ENCODE data around the gene TMEM175. TPM values are rescaled to one million over a fixed set of nuclear protein-coding genes. Genes with fewer than 3 reads are reported as not detected.

The TMEM175 gene
- total RNA-seq, 1 experiment from 2014 or later = 15.0 TPM

DNA sequence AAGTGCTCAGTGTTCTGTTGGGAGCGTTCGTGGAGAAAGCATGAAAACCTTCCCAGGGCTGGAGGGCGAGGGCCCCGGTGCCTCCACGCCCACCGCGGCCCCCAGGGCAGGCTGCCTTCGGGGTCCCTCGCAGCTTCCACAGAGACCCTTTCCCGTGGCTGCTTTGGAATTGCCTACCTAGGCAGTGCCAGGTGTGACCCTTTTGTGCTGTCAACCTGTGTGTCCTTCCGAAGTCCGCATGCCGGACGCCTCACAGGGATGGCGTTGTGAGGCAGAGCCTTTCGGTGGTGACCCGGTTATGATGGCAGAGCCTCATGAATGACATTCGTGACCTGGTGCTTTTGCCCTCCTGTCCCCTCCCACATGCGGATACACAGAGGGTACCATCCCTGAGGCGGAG is 17.4 kb downstream of the TMEM175 start:
- no peak for DNase-seq
- Histone ChIP-seq H3K36me3 (no peaks in the 10 kb centered on the region), H3K9me3 (no peaks in the 10 kb centered on the region), H3K27me3 (no peaks in the 10 kb centered on the region), H3K4me3 (no peak overlapping the region)

- DNase-seq = no peak
- H3K4me3 ChIP-seq = no peak overlapping the region
- no peaks in the 10 kb centered on the region for H3K36me3 ChIP-seq
- H3K9me3 ChIP-seq = no peaks in the 10 kb centered on the region
- H3K27me3 ChIP-seq = no peaks in the 10 kb centered on the region
Observed at GRCh38 chr4:950136-951020, 18.1 kb downstream of the TMEM175 start.

GRCh38 chr4:951186-951585 is 18.9 kb downstream of the TMEM175 start:
- no peaks in the 10 kb centered on the region for H3K36me3 ChIP-seq
- DNase-seq = no peak

GRCh38 chr4:951594-952468 is 19.6 kb downstream of the TMEM175 start:
- Histone ChIP-seq H3K27me3 (no peaks in the 10 kb centered on the region), H3K9me3 (no peaks in the 10 kb centered on the region), H3K36me3 (no peaks in the 10 kb centered on the region), H3K4me3 (no peak overlapping the region)
- DNase-seq = no peak

More at GRCh38 chr4:951186-951585, 18.9 kb downstream of the TMEM175 start:
- Histone ChIP-seq H3K4me3 (no peak overlapping the region), H3K9me3 (no peaks in the 10 kb centered on the region), H3K27me3 (no peaks in the 10 kb centered on the region)

- no peaks in the 10 kb centered on the region for H3K36me3 ChIP-seq
- no peaks in the 10 kb centered on the region for H3K27me3 ChIP-seq
- H3K9me3 ChIP-seq = no peaks in the 10 kb centered on the region
- DNase-seq = no peak
- no peak overlapping the region for H3K4me3 ChIP-seq
Observed at GRCh38 chr4:952881-953573, 20.8 kb downstream of the TMEM175 start.

- Histone ChIP-seq H3K9me3 (no peaks in the 10 kb centered on the region), H3K27me3 (no peaks in the 10 kb centered on the region), H3K36me3 (no peaks in the 10 kb centered on the region), H3K4me3 (no peak overlapping the region)
- no peak for DNase-seq
Observed at GRCh38 chr4:953574-953915, 21.3 kb downstream of the TMEM175 start.

- no peak overlapping the region for H3K4me3 ChIP-seq
Observed at GRCh38 chr4:954211-955020, 22.2 kb downstream of the TMEM175 start.

GRCh38 chr4:955161-955921 is 23.1 kb downstream of the TMEM175 start:
- H3K4me3 ChIP-seq = no peak overlapping the region
- DNase-seq = no peak
- no peaks in the 10 kb centered on the region for H3K36me3 ChIP-seq
- no peaks in the 10 kb centered on the region for H3K27me3 ChIP-seq
- no peaks in the 10 kb centered on the region for H3K9me3 ChIP-seq

More at GRCh38 chr4:954211-955020, 22.2 kb downstream of the TMEM175 start:
- H3K9me3 ChIP-seq = no peaks in the 10 kb centered on the region
- H3K27me3 ChIP-seq = no peaks in the 10 kb centered on the region
- no peaks in the 10 kb centered on the region for H3K36me3 ChIP-seq
- no peak for DNase-seq

DNA sequence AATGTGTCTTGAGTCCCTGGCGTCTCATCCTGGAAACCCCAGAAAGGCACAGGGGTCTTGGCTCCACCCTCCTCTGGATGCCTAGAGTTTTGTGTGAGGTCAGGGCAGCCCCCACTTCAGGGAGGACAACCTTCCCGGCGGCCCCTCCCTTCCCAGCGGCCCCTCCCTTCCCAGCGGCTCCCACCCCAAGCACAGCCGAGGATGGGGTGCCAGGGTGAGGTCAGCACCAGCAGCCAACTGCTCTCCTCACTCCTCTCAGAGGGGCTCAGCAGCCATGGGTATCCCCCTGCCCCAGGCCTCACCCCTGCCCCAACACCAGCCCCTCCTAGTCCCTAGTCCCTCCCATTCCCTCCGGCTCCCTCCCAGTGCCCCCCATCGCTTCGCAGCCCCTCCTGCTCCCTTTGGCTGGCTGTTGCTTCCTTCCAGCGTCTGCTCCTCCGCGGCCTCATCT is 23.7 kb downstream of the TMEM175 start:
- no peak for DNase-seq
- no peaks in the 10 kb centered on the region for H3K36me3 ChIP-seq
- no peaks in the 10 kb centered on the region for H3K9me3 ChIP-seq
- no peaks in the 10 kb centered on the region for H3K27me3 ChIP-seq
- H3K4me3 ChIP-seq = no peak overlapping the region

- no peaks in the 10 kb centered on the region for H3K27me3 ChIP-seq
- DNase-seq = no peak
- H3K9me3 ChIP-seq = no peaks in the 10 kb centered on the region
- no peaks in the 10 kb centered on the region for H3K36me3 ChIP-seq
- no peak overlapping the region for H3K4me3 ChIP-seq
Observed at GRCh38 chr4:956531-957230, 24.4 kb downstream of the TMEM175 start.

DNA sequence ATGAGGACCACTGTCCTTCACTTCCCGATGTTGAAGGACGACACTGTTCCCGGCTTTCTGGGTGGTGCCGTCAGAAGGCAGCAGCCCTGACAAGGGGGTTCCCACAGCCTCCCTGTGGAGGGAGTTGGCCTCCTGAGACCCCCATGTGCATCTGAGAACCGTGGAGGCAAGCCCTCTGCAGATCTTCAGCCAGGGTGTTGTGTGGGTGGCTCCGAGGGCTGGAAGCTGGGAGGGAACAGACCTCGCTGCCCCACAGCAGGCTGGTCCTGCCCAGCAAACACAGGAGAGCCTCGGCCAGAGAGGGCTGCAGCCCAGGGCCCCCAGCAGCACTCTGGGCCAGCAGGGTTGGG is 24.9 kb downstream of the TMEM175 start:
- H3K27me3 ChIP-seq = no peaks in the 10 kb centered on the region
- no peak for DNase-seq
- no peaks in the 10 kb centered on the region for H3K9me3 ChIP-seq
- no peaks in the 10 kb centered on the region for H3K36me3 ChIP-seq
- H3K4me3 ChIP-seq = no peak overlapping the region

GRCh38 chr4:957581-958313 is 25.5 kb downstream of the TMEM175 start:
- DNase-seq = no peak

DNA sequence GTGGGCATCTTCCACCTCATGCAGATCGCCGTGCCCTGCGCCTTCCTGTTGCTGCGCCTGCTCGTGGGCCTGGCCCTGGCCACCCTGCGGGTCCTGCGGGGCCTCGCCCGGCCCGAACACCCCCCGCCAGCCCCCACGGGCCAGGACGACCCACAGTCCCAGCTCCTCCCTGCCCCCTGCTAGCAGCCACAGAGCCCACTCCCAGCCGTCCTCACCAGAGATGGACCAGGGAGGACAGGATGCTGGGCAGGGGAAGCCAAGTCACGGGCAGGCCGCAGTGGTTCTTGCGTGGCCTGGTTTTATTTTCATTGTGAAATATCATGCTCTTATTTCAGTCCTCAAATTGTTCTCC is 26.0 kb downstream of the TMEM175 start:
- Histone ChIP-seq H3K9me3 (no peaks in the 10 kb centered on the region), H3K27me3 (no peaks in the 10 kb centered on the region), H3K4me3 (no peak overlapping the region), H3K36me3 (no peaks in the 10 kb centered on the region)
- DNase-seq = no peak

More at GRCh38 chr4:957581-958313, 25.5 kb downstream of the TMEM175 start:
- Histone ChIP-seq H3K27me3 (no peaks in the 10 kb centered on the region), H3K9me3 (no peaks in the 10 kb centered on the region), H3K4me3 (no peak overlapping the region), H3K36me3 (no peaks in the 10 kb centered on the region)

- Histone ChIP-seq H3K27me3 (no peaks in the 10 kb centered on the region), H3K36me3 (no peaks in the 10 kb centered on the region), H3K4me3 (no peak overlapping the region), H3K9me3 (no peaks in the 10 kb centered on the region)
- DNase-seq = no peak
Observed at GRCh38 chr4:958696-959337, 26.6 kb downstream of the TMEM175 start.

Measured in MG63 (cell line).